ENCODE data around the gene C9orf152.
"Not testable (repeated sequence)": the region's sequence is repeated elsewhere in the genome, so short reads cannot be mapped to it uniquely, and the experiment has no call there.

Gene C9orf152

GRCh38 chr9:110214090-110214489 lies 6.1 kb upstream of the C9orf152 start:
- no peak for DNase-seq

- no peak for DNase-seq
Observed at GRCh38 chr9:110213413-110214044, 5.6 kb upstream of the C9orf152 start.

- no peak for DNase-seq
Observed at GRCh38 chr9:110207071-110207641, 803 bp downstream of the C9orf152 start.

- no peak for DNase-seq
Observed at GRCh38 chr9:110206389-110206788, 1.6 kb downstream of the C9orf152 start.

GRCh38 chr9:110205612-110206011 lies 2.3 kb downstream of the C9orf152 start:
- not testable (repeated sequence) for DNase-seq

- DNase-seq, result no peak
Observed at GRCh38 chr9:110202232-110202631, 5.7 kb downstream of the C9orf152 start.

GRCh38 chr9:110199643-110200042 lies 8.3 kb downstream of the C9orf152 start:
- no peak for DNase-seq

- DNase-seq, result no peak
Observed at GRCh38 chr9:110198357-110198756, 9.6 kb downstream of the C9orf152 start.

GRCh38 chr9:110197330-110198187 lies 10.4 kb downstream of the C9orf152 start:
- no peak for DNase-seq

GRCh38 chr9:110196084-110196499 lies 11.9 kb downstream of the C9orf152 start:
- not testable (repeated sequence) for DNase-seq

GRCh38 chr9:110192531-110193261 lies 15.3 kb downstream of the C9orf152 start:
- peak; percentile 68 for DNase-seq

GRCh38 chr9:110191615-110192014 lies 16.3 kb downstream of the C9orf152 start:
- DNase-seq, result no peak

- DNase-seq, result no peak
Observed at GRCh38 chr9:110189559-110190320, 18.2 kb downstream of the C9orf152 start.

GRCh38 chr9:110188991-110189390 lies 19.0 kb downstream of the C9orf152 start:
- DNase-seq, result no peak

- DNase-seq, result no peak
Observed at GRCh38 chr9:110188101-110188500, 19.9 kb downstream of the C9orf152 start.

- no peak for DNase-seq
Observed at GRCh38 chr9:110187126-110187525, 20.8 kb downstream of the C9orf152 start.

- no peak for DNase-seq
Observed at GRCh38 chr9:110186254-110186653, 21.7 kb downstream of the C9orf152 start.

- DNase-seq, result no peak
Observed at GRCh38 chr9:110185806-110186205, 22.2 kb downstream of the C9orf152 start.

- peak; percentile 46 for DNase-seq
Observed at GRCh38 chr9:110183208-110184145, 24.5 kb downstream of the C9orf152 start.

- no peak for DNase-seq
Observed at GRCh38 chr9:110180511-110181434, 27.2 kb downstream of the C9orf152 start.
